ENCODE measurements around the gene CD300A. TPM values are rescaled to one million over a fixed set of nuclear protein-coding genes. Genes with fewer than 3 reads are reported as not detected.

CD300A gene
- total and polyA plus RNA-seq, 10 donors = 34.2 to 142 (median 107) TPM

DNA sequence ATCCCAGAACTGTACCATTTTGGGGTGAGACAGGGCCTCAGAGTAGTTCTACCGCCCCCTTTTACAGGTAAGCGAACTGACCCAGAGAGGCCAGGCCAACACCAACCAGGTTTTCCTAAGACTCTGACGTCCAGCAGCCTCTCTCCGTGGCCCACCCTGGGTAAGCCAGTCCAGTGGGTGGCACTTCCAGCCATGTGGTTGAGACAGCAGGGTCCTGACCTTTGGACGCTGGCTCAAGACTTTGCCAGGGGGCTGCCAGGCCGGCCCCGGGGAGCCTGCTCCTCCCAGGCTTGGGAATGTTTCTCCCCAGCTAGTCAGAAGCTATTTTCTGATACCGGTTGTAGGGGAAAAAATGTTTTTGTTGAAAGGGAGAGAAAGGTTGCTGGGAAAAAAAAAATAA is 17.7 kb upstream of the CD300A start:
- H3K9me3 ChIP-seq = no peaks in the 10 kb centered on the region
- peak overlapping the region in 3 of 8 donors; percentile 24 to 89 (median 35) for H3K27ac ChIP-seq
- H3K36me3 ChIP-seq = peaks cover 0 to 11% (median 0%) of the 10 kb centered on the region in 6 donors
- H3K4me1 ChIP-seq = peaks cover 34 to 72% (median 56%) of the 10 kb centered on the region in 6 donors
- TF ChIP-seq, protein P1, sequence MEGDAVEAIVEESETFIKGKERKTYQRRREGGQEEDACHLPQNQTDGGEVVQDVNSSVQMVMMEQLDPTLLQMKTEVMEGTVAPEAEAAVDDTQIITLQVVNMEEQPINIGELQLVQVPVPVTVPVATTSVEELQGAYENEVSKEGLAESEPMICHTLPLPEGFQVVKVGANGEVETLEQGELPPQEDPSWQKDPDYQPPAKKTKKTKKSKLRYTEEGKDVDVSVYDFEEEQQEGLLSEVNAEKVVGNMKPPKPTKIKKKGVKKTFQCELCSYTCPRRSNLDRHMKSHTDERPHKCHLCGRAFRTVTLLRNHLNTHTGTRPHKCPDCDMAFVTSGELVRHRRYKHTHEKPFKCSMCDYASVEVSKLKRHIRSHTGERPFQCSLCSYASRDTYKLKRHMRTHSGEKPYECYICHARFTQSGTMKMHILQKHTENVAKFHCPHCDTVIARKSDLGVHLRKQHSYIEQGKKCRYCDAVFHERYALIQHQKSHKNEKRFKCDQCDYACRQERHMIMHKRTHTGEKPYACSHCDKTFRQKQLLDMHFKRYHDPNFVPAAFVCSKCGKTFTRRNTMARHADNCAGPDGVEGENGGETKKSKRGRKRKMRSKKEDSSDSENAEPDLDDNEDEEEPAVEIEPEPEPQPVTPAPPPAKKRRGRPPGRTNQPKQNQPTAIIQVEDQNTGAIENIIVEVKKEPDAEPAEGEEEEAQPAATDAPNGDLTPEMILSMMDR (IDR thresholded peaks at IDR 0.05 in 8 of 11, conservative IDR thresholded peaks at IDR 0.05 in 3 of 11) = no peak
- TF ChIP-seq POLR2AphosphoS5 (IDR thresholded peaks at IDR 0.05) (no peak), POLR2A (IDR thresholded peaks at IDR 0.05) (no peak)
- peaks cover 0 to 16% (median 0%) of the 10 kb centered on the region in 7 donors for H3K27me3 ChIP-seq (replicated peaks in 1 of 7)
- peak; percentile 71 for DNase-seq
- WGBS, 5 donors = 80 to 89% (median 84%) methylated on average over 8 of the region's 8 CpGs
- intact Hi-C loops (cut with DNase I; ENCODE audit: low total_unique reads) = no loop called here
- no peak overlapping the region for H3K4me3 ChIP-seq

DNA sequence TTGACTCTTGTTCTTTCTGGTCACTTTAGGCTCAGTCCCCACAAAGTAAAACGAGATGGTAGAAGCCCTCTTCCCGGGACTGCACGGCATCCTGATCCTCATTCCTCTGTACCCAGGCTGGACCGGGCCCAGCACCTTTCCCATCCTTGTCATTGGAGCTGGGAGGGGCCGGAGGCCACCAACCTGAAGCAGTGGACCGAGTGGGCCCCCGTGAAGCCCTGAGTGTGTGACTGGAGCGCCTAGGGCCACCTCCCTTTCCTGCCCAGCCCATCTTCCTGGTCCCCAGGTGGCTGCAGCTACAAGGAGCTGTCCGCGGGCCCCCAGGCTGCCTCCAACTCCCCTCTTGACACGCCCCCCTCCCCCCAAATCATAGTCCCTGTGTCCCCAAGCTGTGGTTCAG is 17.1 kb upstream of the CD300A start:
- intact Hi-C loops (cut with DNase I; ENCODE audit: low total_unique reads) = no loop called here
- Histone ChIP-seq H3K9me3 (no peaks in the 10 kb centered on the region), H3K27ac (peak overlapping the region in 2 of 8 donors; percentile 7 to 35), H3K27me3 (replicated peaks in 1 of 7) (peaks cover 0 to 21% (median 0%) of the 10 kb centered on the region in 7 donors), H3K4me3 (no peak overlapping the region), H3K4me1 (peaks cover 30 to 72% (median 56%) of the 10 kb centered on the region in 6 donors), H3K36me3 (peaks cover 0 to 11% (median 0%) of the 10 kb centered on the region in 6 donors)
- peak; percentile 68 for DNase-seq
- TF ChIP-seq, protein P1 (IDR thresholded peaks at IDR 0.05 in 8 of 11, conservative IDR thresholded peaks at IDR 0.05 in 3 of 11) = no peak
- TF ChIP-seq POLR2AphosphoS5 (IDR thresholded peaks at IDR 0.05) = peak in 1 of 3 donors; percentile 8
- WGBS, 5 donors = 81 to 86% (median 82%) methylated on average over 11 of the region's 11 CpGs

DNA sequence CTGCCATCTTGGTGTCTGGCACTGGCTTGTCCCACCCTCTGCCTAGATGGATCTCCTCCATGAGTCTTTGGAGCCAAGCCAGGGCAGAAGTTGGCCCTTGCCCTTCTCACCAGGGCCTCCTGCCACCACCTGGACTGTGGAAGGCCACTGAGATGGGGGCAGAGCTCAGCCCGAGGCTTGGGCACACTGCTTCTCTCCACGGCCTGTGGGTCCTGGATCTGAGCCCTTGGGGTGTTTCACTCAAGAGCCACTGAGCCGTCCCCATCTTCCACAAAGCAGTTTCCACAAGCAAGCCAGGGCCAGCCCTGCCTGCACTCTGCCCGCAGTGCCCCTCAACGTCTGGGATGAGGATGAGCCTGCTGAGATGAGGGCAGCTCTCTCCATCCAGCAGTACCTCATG is 16.7 kb upstream of the CD300A start:
- intact Hi-C loops (cut with DNase I; ENCODE audit: low total_unique reads) = loop anchor here (10.0 kb wide), 1 partner anchor 235 kb away; the partner anchor contains the start of gene TTYH2
- H3K9me3 ChIP-seq = no peaks in the 10 kb centered on the region
- H3K4me1 ChIP-seq = peaks cover 34 to 72% (median 56%) of the 10 kb centered on the region in 6 donors
- TF ChIP-seq, protein P1 (IDR thresholded peaks at IDR 0.05 in 8 of 11, conservative IDR thresholded peaks at IDR 0.05 in 3 of 11) = no peak
- TF ChIP-seq POLR2A (IDR thresholded peaks at IDR 0.05) (no peak), POLR2AphosphoS5 (IDR thresholded peaks at IDR 0.05) (no peak)
- H3K27me3 ChIP-seq (replicated peaks in 1 of 7) = peaks cover 0 to 25% (median 0%) of the 10 kb centered on the region in 7 donors
- peaks cover 0 to 11% (median 0%) of the 10 kb centered on the region in 6 donors for H3K36me3 ChIP-seq
- H3K27ac ChIP-seq = peak overlapping the region in 4 of 8 donors; percentile 7 to 35 (median 30)
- 80 to 100% (median 88%) methylated on average over 1 to 5 of the region's 5 CpGs for WGBS, 5 donors
- DNase-seq = peak; percentile 61
- no peak overlapping the region for H3K4me3 ChIP-seq

DNA sequence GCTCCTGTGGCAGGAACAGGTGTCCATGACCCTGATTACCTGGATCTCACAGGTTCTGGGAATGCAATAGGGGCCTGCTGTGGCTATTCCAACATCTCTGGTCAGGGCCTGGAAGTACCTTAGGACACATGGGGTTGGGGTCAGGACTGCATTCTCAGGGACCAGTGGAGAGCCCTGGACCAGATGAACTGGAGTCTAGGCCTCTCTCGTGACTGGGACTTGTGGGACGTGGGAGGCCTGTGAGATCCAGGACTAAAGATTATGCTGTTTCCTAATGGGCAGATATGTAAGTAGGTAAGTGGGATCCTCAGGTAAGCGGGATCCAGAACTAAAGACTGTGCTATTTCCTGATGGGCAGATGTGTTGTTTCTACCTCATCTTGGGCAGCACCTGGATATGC is 16.2 kb upstream of the CD300A start:
- TF ChIP-seq POLR2AphosphoS5 (IDR thresholded peaks at IDR 0.05) (no peak), POLR2A (IDR thresholded peaks at IDR 0.05) (no peak)
- TF ChIP-seq, protein P1 (IDR thresholded peaks at IDR 0.05 in 8 of 11, conservative IDR thresholded peaks at IDR 0.05 in 3 of 11) = no peak
- Histone ChIP-seq H3K4me1 (peaks cover 34 to 72% (median 57%) of the 10 kb centered on the region in 6 donors), H3K36me3 (peaks cover 0 to 11% (median 0%) of the 10 kb centered on the region in 6 donors), H3K9me3 (no peaks in the 10 kb centered on the region), H3K27me3 (replicated peaks in 1 of 7) (peaks cover 0 to 25% (median 0%) of the 10 kb centered on the region in 7 donors), H3K4me3 (no peak overlapping the region), H3K27ac (peak overlapping the region in 2 of 8 donors; percentile 7 to 35)
- WGBS, 5 donors = 93 to 99% (median 96%) methylated on average over 3 of the region's 3 CpGs
- intact Hi-C loops (cut with DNase I; ENCODE audit: low total_unique reads) = loop anchor here (10.0 kb wide), 1 partner anchor 235 kb away; the partner anchor contains the start of gene TTYH2
- no peak for DNase-seq

All from spleen (tissue), 11 donors.